ENCODE data around the gene ARHGEF1.

The ARHGEF1 gene

GRCh38 chr19:41882568-41883462 is at the start of gene ARHGEF1:
Gene ARHGEF1, plus strand, starts transcription at chr19:41883184. Its CDS starts 4,899 bp downstream, at chr19:41888083.
- in situ Hi-C loops (cut with MboI; ENCODE audit: low sequenced_read_pairs, unreplicated experiment): loop anchor here (10.0 kb wide), 1 partner anchor 62 kb away; no protein-coding TSS in a partner anchor
- peak; percentile 72 for DNase-seq (ENCODE audit: low spot score)
- TF ChIP-seq CTCF (IDR thresholded peaks at IDR 0.05; ENCODE audit: borderline replicate concordance, control extremely low read depth, extremely low read depth, insufficient read depth, missing control alignments): no peak

GRCh38 chr19:41837981-41838708 is 44.8 kb upstream of the ARHGEF1 start:
- DNase-seq (ENCODE audit: low spot score): no peak
- no peak for TF ChIP-seq CTCF (IDR thresholded peaks at IDR 0.05; ENCODE audit: borderline replicate concordance, control extremely low read depth, extremely low read depth, insufficient read depth, missing control alignments)
- in situ Hi-C loops (cut with MboI; ENCODE audit: low sequenced_read_pairs, unreplicated experiment): no loop called here

- TF ChIP-seq CTCF (IDR thresholded peaks at IDR 0.05; ENCODE audit: borderline replicate concordance, control extremely low read depth, extremely low read depth, insufficient read depth, missing control alignments): no peak
- DNase-seq (ENCODE audit: low spot score): no peak
These were observed 43.8 kb upstream of the ARHGEF1 start for GRCh38 chr19:41839211-41839610.

GRCh38 chr19:41843371-41843770 is 39.6 kb upstream of the ARHGEF1 start:
- in situ Hi-C loops (cut with MboI; ENCODE audit: low sequenced_read_pairs, unreplicated experiment): no loop called here
- DNase-seq (ENCODE audit: low spot score): no peak
- TF ChIP-seq CTCF (IDR thresholded peaks at IDR 0.05; ENCODE audit: borderline replicate concordance, control extremely low read depth, extremely low read depth, insufficient read depth, missing control alignments): no peak

More at GRCh38 chr19:41839211-41839610, 43.8 kb upstream of the ARHGEF1 start:
- in situ Hi-C loops (cut with MboI; ENCODE audit: low sequenced_read_pairs, unreplicated experiment): no loop called here

GRCh38 chr19:41844601-41845000 is 38.4 kb upstream of the ARHGEF1 start, which contains the start of gene LYPD4:
Gene LYPD4, minus strand, starts transcription at chr19:41844683. Its CDS starts 5,398 bp downstream, at chr19:41839285.
- no peak for DNase-seq (ENCODE audit: low spot score)

GRCh38 chr19:41845001-41845050 is 38.2 kb upstream of the ARHGEF1 start, which contains the start of gene DMRTC2:
Gene DMRTC2, plus strand, starts transcription at chr19:41845042. Its CDS starts 2,387 bp downstream, at chr19:41847429.
- in situ Hi-C loops (cut with MboI; ENCODE audit: low sequenced_read_pairs, unreplicated experiment): no loop called here
- DNase-seq (ENCODE audit: low spot score): no peak
- TF ChIP-seq CTCF (IDR thresholded peaks at IDR 0.05; ENCODE audit: borderline replicate concordance, control extremely low read depth, extremely low read depth, insufficient read depth, missing control alignments): no peak

More at GRCh38 chr19:41844601-41845000, 38.4 kb upstream of the ARHGEF1 start, which contains the start of gene LYPD4:
- TF ChIP-seq CTCF (IDR thresholded peaks at IDR 0.05; ENCODE audit: borderline replicate concordance, control extremely low read depth, extremely low read depth, insufficient read depth, missing control alignments): no peak
- in situ Hi-C loops (cut with MboI; ENCODE audit: low sequenced_read_pairs, unreplicated experiment): no loop called here

All from GM13976 (cell line).